ENCODE results near the gene C3orf20.

GRCh38 chr3:14651440-14652251, 23.3 kb upstream of the C3orf20 start, which contains the start of gene CCDC174:
- no peak for TF ChIP-seq CTCF (IDR thresholded peaks at IDR 0.05; ENCODE audit: insufficient read depth, low read length, poor library complexity, severe bottlenecking)
- TF ChIP-seq EZH2phosphoT487 (conservative IDR thresholded peaks at IDR 0.05; ENCODE audit: low read length), result no peak

All from SU-DHL-6 (cell line).